Skeletal muscle satellite cell (primary cell): Measurements from ENCODE around the gene GEMIN7.

ENCODE experiments used
- H3K27me3 ChIP-seq: 2 replicates; pipeline ENCODE4 v1.7.0; 2013; ENCODE audit warnings: low read length; ENCODE audit not compliant: control insufficient read depth, insufficient read depth
- H3K36me3 ChIP-seq: 2 replicates; pipeline ENCODE4 v1.7.0; 2013; ENCODE audit warnings: mild to moderate bottlenecking, control low read depth, low read length; ENCODE audit not compliant: insufficient read depth
- H3K4me1 ChIP-seq: 2 replicates; pipeline ENCODE4 v1.7.0; 2013; ENCODE audit warnings: low read length; ENCODE audit not compliant: control insufficient read depth, insufficient read depth
- H3K4me2 ChIP-seq: 2 replicates; pipeline ENCODE4 v1.7.0; 2013; ENCODE audit warnings: mild to moderate bottlenecking, low read length
- H3K4me3 ChIP-seq: 2 replicates; pipeline ENCODE4 v1.7.0; 2013; ENCODE audit warnings: low read length
- H3K9ac ChIP-seq: 2 replicates; pipeline ENCODE4 v1.7.0; 2013; ENCODE audit warnings: mild to moderate bottlenecking, low read depth, low read length, moderate library complexity
- H3K9me3 ChIP-seq: replicated peaks from 2 replicates; pipeline ENCODE4 v1.7.0; 2013; ENCODE audit warnings: mild to moderate bottlenecking, control low read depth, low read length

The GEMIN7 gene

GRCh38 chr19:45047188-45047797, 31.8 kb upstream of the GEMIN7 start:
- Histone ChIP-seq H3K4me3 (no peak overlapping the region), H3K36me3 (peaks cover 43% of the 10 kb centered on the region)

GRCh38 chr19:45049073-45049736, 29.9 kb upstream of the GEMIN7 start:
- Histone ChIP-seq H3K36me3 (peaks cover 47% of the 10 kb centered on the region), H3K4me1 (no peaks in the 10 kb centered on the region), H3K4me2 (no peak overlapping the region), H3K4me3 (no peak overlapping the region), H3K27me3 (no peaks in the 10 kb centered on the region), H3K9ac (no peak overlapping the region), H3K9me3 (no peaks in the 10 kb centered on the region)

More at GRCh38 chr19:45047188-45047797, 31.8 kb upstream of the GEMIN7 start:
- H3K4me2 ChIP-seq = no peak overlapping the region
- H3K9ac ChIP-seq = no peak overlapping the region
- H3K4me1 ChIP-seq = no peaks in the 10 kb centered on the region
- no peaks in the 10 kb centered on the region for H3K9me3 ChIP-seq
- no peaks in the 10 kb centered on the region for H3K27me3 ChIP-seq

- H3K4me1 ChIP-seq = no peaks in the 10 kb centered on the region
- H3K36me3 ChIP-seq = peaks cover 45% of the 10 kb centered on the region
- no peaks in the 10 kb centered on the region for H3K9me3 ChIP-seq
- no peaks in the 10 kb centered on the region for H3K27me3 ChIP-seq
- no peak overlapping the region for H3K4me2 ChIP-seq
- H3K4me3 ChIP-seq = no peak overlapping the region
- H3K9ac ChIP-seq = no peak overlapping the region
Measured at GRCh38 chr19:45050036-45050435, 29.0 kb upstream of the GEMIN7 start.

- H3K4me3 ChIP-seq = no peak overlapping the region
- no peak overlapping the region for H3K9ac ChIP-seq
- no peaks in the 10 kb centered on the region for H3K27me3 ChIP-seq
- peaks cover 46% of the 10 kb centered on the region for H3K36me3 ChIP-seq
- H3K4me1 ChIP-seq = no peaks in the 10 kb centered on the region
- no peak overlapping the region for H3K4me2 ChIP-seq
- H3K9me3 ChIP-seq = no peaks in the 10 kb centered on the region
Measured at GRCh38 chr19:45051929-45052579, 27.0 kb upstream of the GEMIN7 start.

- no peaks in the 10 kb centered on the region for H3K27me3 ChIP-seq
- peaks cover 84% of the 10 kb centered on the region for H3K36me3 ChIP-seq
- no peak overlapping the region for H3K4me3 ChIP-seq
- H3K9me3 ChIP-seq = no peaks in the 10 kb centered on the region
- no peak overlapping the region for H3K4me2 ChIP-seq
- no peak overlapping the region for H3K9ac ChIP-seq
- peaks cover 5% of the 10 kb centered on the region for H3K4me1 ChIP-seq
Measured at GRCh38 chr19:45056831-45057230, 22.2 kb upstream of the GEMIN7 start.

GRCh38 chr19:45057444-45057843, 21.6 kb upstream of the GEMIN7 start:
- Histone ChIP-seq H3K36me3 (peaks cover 81% of the 10 kb centered on the region), H3K4me2 (no peak overlapping the region), H3K9ac (no peak overlapping the region), H3K27me3 (no peaks in the 10 kb centered on the region), H3K4me3 (no peak overlapping the region), H3K9me3 (no peaks in the 10 kb centered on the region), H3K4me1 (peaks cover 5% of the 10 kb centered on the region)

- H3K27me3 ChIP-seq = no peaks in the 10 kb centered on the region
- no peaks in the 10 kb centered on the region for H3K9me3 ChIP-seq
- H3K9ac ChIP-seq = no peak overlapping the region
- H3K4me2 ChIP-seq = no peak overlapping the region
- H3K4me3 ChIP-seq = no peak overlapping the region
- H3K36me3 ChIP-seq = peaks cover 83% of the 10 kb centered on the region
- H3K4me1 ChIP-seq = peaks cover 5% of the 10 kb centered on the region
Measured at GRCh38 chr19:45058622-45059159, 20.4 kb upstream of the GEMIN7 start.

GRCh38 chr19:45059258-45059965, 19.6 kb upstream of the GEMIN7 start:
- Histone ChIP-seq H3K4me2 (no peak overlapping the region), H3K27me3 (no peaks in the 10 kb centered on the region), H3K9me3 (no peaks in the 10 kb centered on the region), H3K4me1 (peaks cover 5% of the 10 kb centered on the region), H3K4me3 (no peak overlapping the region), H3K36me3 (peaks cover 82% of the 10 kb centered on the region), H3K9ac (no peak overlapping the region)

- Histone ChIP-seq H3K4me3 (no peak overlapping the region), H3K27me3 (no peaks in the 10 kb centered on the region), H3K4me2 (no peak overlapping the region), H3K9ac (no peak overlapping the region), H3K4me1 (peaks cover 5% of the 10 kb centered on the region), H3K36me3 (peaks cover 84% of the 10 kb centered on the region), H3K9me3 (no peaks in the 10 kb centered on the region)
Measured at GRCh38 chr19:45061965-45062364, 17.1 kb upstream of the GEMIN7 start.

GRCh38 chr19:45063851-45064801, 14.9 kb upstream of the GEMIN7 start:
- H3K9ac ChIP-seq = no peak overlapping the region
- H3K4me1 ChIP-seq = peaks cover 5% of the 10 kb centered on the region
- H3K36me3 ChIP-seq = peaks cover 75% of the 10 kb centered on the region
- no peaks in the 10 kb centered on the region for H3K9me3 ChIP-seq
- no peak overlapping the region for H3K4me2 ChIP-seq
- no peak overlapping the region for H3K4me3 ChIP-seq
- no peaks in the 10 kb centered on the region for H3K27me3 ChIP-seq
